A549 (cell line): Measurements from ENCODE around the gene MRM3. TPM values are rescaled to one million over a fixed set of nuclear protein-coding genes. Genes with fewer than 3 reads are reported as not detected.
A peak's percentile ranks its signal among the peaks of the same experiment; 100 is the strongest.

Experiments used
- ATAC-seq, 2 experiments: fragments of 200-7000 bp in 1 of 2; fragments of >200 bp in 1 of 2; cut with Nextera tagmentation in 1 of 2; cut with Tn5 transposase in 1 of 2; 3 replicates each; pipeline versions ENCODE4 v1.8.0 to v1.9.1; 2018 to 2020; ENCODE audit warnings: mild to moderate bottlenecking in 1 of 2, moderate library complexity in 1 of 2
- CTCF ChIA-PET: fragments of 300-600 bp; sonication (Branson Sonifier 250); formaldehyde crosslinking; extraction: SDS; loops from one replicate; lab custom pipeline; 2021; ENCODE audit warnings: antibody characterized with exemption, inconsistent platforms; lab: Yijun Ruan, JAX
- POLR2A ChIA-PET: fragments of 350-600 bp; formaldehyde crosslinking; extraction: SDS; loops from one replicate; lab custom pipeline; 2021; ENCODE audit warnings: antibody characterized with exemption, inconsistent platforms; lab: Yijun Ruan, JAX
- DNase-seq, 2 experiments: peaks; one replicate each; pipeline versions ENCODE4 v3.0.0 to v3.0.0-alpha.2; 2011 to 2016; ENCODE audit warnings: low read depth in 1 of 2, low spot score in 1 of 2
- FAIRE-seq: peaks from 2 replicates; lab custom pipeline; 2011; peaks lifted over from hg19 to GRCh38; lab: Jason Lieb, UNC
- H3K27ac ChIP-seq, 2 experiments: fragments of >200 bp; sonication (Bioruptor Twin); formaldehyde crosslinking; 3 replicates each; pipeline ENCODE4 v1.5.1; 2016 to 2017
- H3K4me1 ChIP-seq: fragments of >200 bp; sonication (Bioruptor Twin); formaldehyde crosslinking; 3 replicates; pipeline ENCODE4 v1.6.1; 2016
- H3K4me2 ChIP-seq: fragments of >200 bp; sonication (Bioruptor Twin); formaldehyde crosslinking; 3 replicates; pipeline ENCODE4 v1.6.1; 2016
- H3K4me3 ChIP-seq: fragments of >200 bp; sonication (Bioruptor Twin); formaldehyde crosslinking; 3 replicates; pipeline ENCODE4 v1.5.1; 2016
- H3K9me3 ChIP-seq: fragments of >200 bp; sonication (Bioruptor Twin); formaldehyde crosslinking; 3 replicates; pipeline ENCODE4 v1.6.1; 2016
- BCL3 ChIP-seq: fragments of >200 bp; sonication (Bioruptor Twin); formaldehyde crosslinking; IDR thresholded peaks from 3 replicates; pipeline ENCODE4 v1.6.1; 2016
- CTCF ChIP-seq: fragments of >200 bp; sonication (Bioruptor Twin); formaldehyde crosslinking; IDR thresholded peaks from 3 replicates; pipeline ENCODE4 v1.5.1; 2016
- E2F6 ChIP-seq: IDR thresholded peaks from 2 replicates; pipeline ENCODE4 v1.6.1; 2012; ENCODE audit warnings: low read depth, borderline replicate concordance
- HEYL ChIP-seq: fragments of 250-450 bp; sonication (Bioruptor Pico); IDR thresholded peaks from 2 replicates; pipeline ENCODE4 v1.8.0; 2021; ENCODE audit warnings: mild to moderate bottlenecking, moderate library complexity
- HMGXB4 ChIP-seq: fragments of 250-450 bp; sonication (Bioruptor Pico); IDR thresholded peaks from 2 replicates; pipeline ENCODE4 v1.5.0; 2021; ENCODE audit warnings: mild to moderate bottlenecking, moderate library complexity, borderline replicate concordance
- HOXB5 ChIP-seq: fragments of 250-450 bp; sonication (Bioruptor Pico); IDR thresholded peaks from 2 replicates; pipeline ENCODE4 v1.5.0; 2020; ENCODE audit warnings: mild to moderate bottlenecking, moderate library complexity
- JUN ChIP-seq, 2 experiments: fragments of >200 bp; sonication (Bioruptor Twin); formaldehyde crosslinking; IDR thresholded peaks; 2 replicates in 1 of 2; 3 replicates in 1 of 2; pipeline ENCODE4 v1.6.1; 2016 to 2017
- MAFK ChIP-seq: fragments of 450-650 bp; IDR thresholded peaks from 2 replicates; pipeline ENCODE4 v1.6.1; 2014; ENCODE audit not compliant: partially characterized antibody
- MAX ChIP-seq: IDR thresholded peaks from 2 replicates; pipeline ENCODE4 v1.6.1; 2012
- NFE2L2 ChIP-seq: fragments of 150-350 bp; conservative IDR thresholded peaks from 2 replicates; pipeline ENCODE4 v1.6.1; 2014; ENCODE audit warnings: low read length
- PBX3 ChIP-seq: IDR thresholded peaks from 2 replicates; pipeline ENCODE4 v1.6.1; 2012
- PHF8 ChIP-seq: fragments of 200-600 bp; sonication (generic); IDR thresholded peaks from 2 replicates; pipeline ENCODE4 v1.6.1; 2016; ENCODE audit warnings: low read depth, mild to moderate bottlenecking, antibody characterized with exemption, moderate library complexity, borderline replicate concordance
- POLR2A ChIP-seq: IDR thresholded peaks from 2 replicates; pipeline ENCODE4 v1.6.1; 2012; ENCODE audit warnings: mild to moderate bottlenecking, low read length
- RAD21 ChIP-seq, 2 experiments: fragments of >200 bp in 1 of 2; sonication (Bioruptor Twin) in 1 of 2; formaldehyde crosslinking in 1 of 2; IDR thresholded peaks in 1 of 2; conservative IDR thresholded peaks in 1 of 2; 2 replicates in 1 of 2; 3 replicates in 1 of 2; pipeline ENCODE4 v1.6.1; 2012 to 2018; ENCODE audit warnings: inconsistent platforms in 1 of 2
- RARB ChIP-seq: fragments of 250-450 bp; sonication (Bioruptor Pico); IDR thresholded peaks from 2 replicates; pipeline ENCODE4 v1.8.0; 2021; ENCODE audit warnings: mild to moderate bottlenecking, moderate library complexity
- SMC3 ChIP-seq: fragments of >200 bp; sonication (Bioruptor Twin); formaldehyde crosslinking; IDR thresholded peaks from 3 replicates; pipeline ENCODE4 v1.6.1; 2018; ENCODE audit warnings: inconsistent platforms
- TP53 ChIP-seq: fragments of 250-450 bp; sonication (Bioruptor Pico); IDR thresholded peaks from 2 replicates; pipeline ENCODE4 v1.5.0; 2021; ENCODE audit warnings: mild to moderate bottlenecking, moderate library complexity
- WGBS: methylation state at CpG from one replicate; pipeline ENCODE4 v1.1.6; 2017; ENCODE audit errors: missing lambda C conversion rate; 5-methylcytosine and 5-hydroxymethylcytosine counted together
- polyA plus RNA-seq, 4 experiments: library from polyadenylated mRNA; depleted of rRNA in 3 of 4; stranded (reverse); fragments of >200 nt; fragmentation: RNase III in 1 of 4; extraction: RNeasy Plus Mini Kit Qiagen cat#74134 plus additional on column Dnase treatment in 1 of 4; gene quantifications; 2 replicates in 3 of 4; 3 replicates in 1 of 4; pipeline ENCODE4 v1.2.3, GENCODE V29; 2011 to 2017

The MRM3 gene
- polyA plus RNA-seq, 2 of the 4 experiments (the other 2 are of a cell fraction): 38.8 to 47.1 TPM

GRCh38 chr17:751269-752001 lies 30.7 kb upstream of the MRM3 start (continued):
- TF ChIP-seq TP53 (CRISPR knock-in tag) (peak; percentile 25; the same call in 1 of the 2 replicates), MAX (peak; percentile 92; the same call in 1 of the 2 replicates)

GRCh38 chr17:752002-752619 lies 30.0 kb upstream of the MRM3 start, which contains the start of gene GEMIN4:
TSS of gene GEMIN4 (minus strand) at chr17:752264. CDS start at chr17:752142, 122 bp downstream.
- peak within 1 kb of the TSS; percentile 97 to 98 for H3K27ac ChIP-seq
- peaks cover 10% of the 10 kb centered on the region for H3K4me1 ChIP-seq
- H3K9me3 ChIP-seq: no peaks in the 10 kb centered on the region
- peak within 1 kb of the TSS; percentile 96 for H3K4me2 ChIP-seq
- peak; percentile 79 to 91 for ATAC-seq
- peak; percentile 94 to 95 for DNase-seq
- FAIRE-seq: no peak
- WGBS: under 1% methylated on average over 30 of the region's 87 CpGs
- ChIA-PET POLR2A (interaction anchor here (1.3 to 1.7 kb wide), 3 partner anchors 19 to 37 kb away, joined by 4 to 6 read pairs (median 6); partner anchors contain the start of genes GLOD4, MRM3 and VPS53), CTCF (interaction anchor here (0.7 to 6.1 kb wide), 27 partner anchors 7 to 602 kb away, joined by 3 to 41 read pairs (median 5); partner anchors contain the start of genes GLOD4, MRM3, NXN and TIMM22)
- peak within 1 kb of the TSS; percentile 97 for H3K4me3 ChIP-seq
- TF ChIP-seq CTCF (peak; percentile 97), PBX3 (peak; percentile 47; the same call in 1 of the 2 replicates), BCL3 (peak; percentile 93), HMGXB4 (CRISPR knock-in tag) (peak; percentile 31; the same call in 1 of the 2 replicates), RARB (CRISPR knock-in tag) (no peak), MAFK (no peak), POLR2A (peak; percentile 92), SMC3 (peak; percentile 74), MAX (peak; percentile 81), JUN (IDR thresholded peaks at IDR 0.05) (peak in 1 of 2 experiments; percentile 97; a peak in 3 of 5 replicates), HEYL (no peak), NFE2L2 (no peak), HOXB5 (CRISPR knock-in tag) (peak; percentile 9; the same call in 1 of the 2 replicates), PHF8 (peak; percentile 95), RAD21 (conservative IDR thresholded peaks at IDR 0.05 in 1 of 2, IDR thresholded peaks at IDR 0.05 in 1 of 2) (peak; percentile 32 to 64; a peak in 4 of 5 replicates), E2F6 (peak; percentile 88)
